Activated CD4-positive, alpha-beta memory T cell treated with anti-CD3 and anti-CD28 coated beads, Interleukin-2, amount 10 ng/mL, durations not matched to agents 7 days and 5 days (primary cell): ENCODE results near the gene CHST7. TPM values are rescaled to one million over a fixed set of nuclear protein-coding genes. Genes with fewer than 3 reads are reported as not detected.

ENCODE experiments used
- CTCF ChIA-PET: fragments of 350-600 bp; sonication (Branson Sonifier 250); formaldehyde crosslinking; loops from one replicate; lab custom pipeline; 2021; ENCODE audit warnings: antibody characterized with exemption, inconsistent platforms; lab: Charles Lee
- POLR2A ChIA-PET: fragments of 350-600 bp; sonication (Branson Sonifier 250); formaldehyde crosslinking; loops from one replicate; lab custom pipeline; 2021; ENCODE audit warnings: antibody characterized with exemption; lab: Charles Lee
- DNase-seq: peaks from one replicate; pipeline ENCODE4 v3.0.0-alpha.2; 2020
- H3K27ac Mint-ChIP-seq: one replicate; pipeline ENCODE4 v1.8.0; 2021; ENCODE audit warnings: mild to moderate bottlenecking, mixed read lengths
- H3K27me3 Mint-ChIP-seq: one replicate; pipeline ENCODE4 v1.8.0; 2021; ENCODE audit warnings: mixed read lengths
- H3K36me3 Mint-ChIP-seq: one replicate; pipeline ENCODE4 v1.8.0; 2021; ENCODE audit warnings: low read depth, mixed read lengths
- H3K4me1 Mint-ChIP-seq: one replicate; pipeline ENCODE4 v1.8.0; 2021; ENCODE audit warnings: mixed read lengths
- H3K4me3 Mint-ChIP-seq: one replicate; pipeline ENCODE4 v1.8.0; 2021; ENCODE audit warnings: mild to moderate bottlenecking, mixed read lengths
- H3K9me3 Mint-ChIP-seq: one replicate; pipeline ENCODE4 v1.8.0; 2021; ENCODE audit warnings: mixed read lengths
- total RNA-seq, 2 experiments: library from RNA; stranded (reverse); gene quantifications; one replicate each; pipeline ENCODE4 v1.2.3, GENCODE V29; 2021

CHST7 gene
- total RNA-seq, 2 experiments from 2014 or later = 11.5 to 11.8 TPM

DNA sequence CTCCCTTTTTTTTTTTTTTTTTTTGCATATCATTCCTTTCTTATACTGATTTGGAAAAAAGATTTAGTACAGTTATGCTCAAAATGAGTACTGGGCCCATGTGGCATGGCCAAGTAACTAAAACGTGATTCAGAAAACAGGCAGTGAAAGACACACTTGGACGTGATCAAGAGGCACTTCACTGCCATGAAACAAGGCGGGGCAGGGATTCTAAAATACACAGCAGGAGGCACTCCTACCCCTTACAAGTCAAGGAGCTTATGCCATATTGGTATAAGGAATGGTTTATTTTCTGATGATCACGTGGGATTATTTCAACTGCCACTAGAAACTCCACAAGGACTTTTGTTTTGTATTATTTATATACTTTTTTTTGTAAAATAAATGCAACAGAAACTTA, 72.0 kb downstream of the CHST7 start:
- ChIA-PET CTCF (interaction anchor here (0.7 to 1.1 kb wide), 2 partner anchors 33 to 151 kb away, joined by 3 to 4 read pairs; no protein-coding TSS in a partner anchor), POLR2A (no interaction called here)
- H3K9me3 Mint-ChIP-seq = no peaks in the 10 kb centered on the region
- peaks cover 17% of the 10 kb centered on the region for H3K36me3 Mint-ChIP-seq
- peaks cover 17% of the 10 kb centered on the region for H3K4me1 Mint-ChIP-seq
- no peak overlapping the region for H3K27ac Mint-ChIP-seq
- H3K27me3 Mint-ChIP-seq = no peaks in the 10 kb centered on the region
- no peak for DNase-seq
- no peak overlapping the region for H3K4me3 Mint-ChIP-seq

DNA sequence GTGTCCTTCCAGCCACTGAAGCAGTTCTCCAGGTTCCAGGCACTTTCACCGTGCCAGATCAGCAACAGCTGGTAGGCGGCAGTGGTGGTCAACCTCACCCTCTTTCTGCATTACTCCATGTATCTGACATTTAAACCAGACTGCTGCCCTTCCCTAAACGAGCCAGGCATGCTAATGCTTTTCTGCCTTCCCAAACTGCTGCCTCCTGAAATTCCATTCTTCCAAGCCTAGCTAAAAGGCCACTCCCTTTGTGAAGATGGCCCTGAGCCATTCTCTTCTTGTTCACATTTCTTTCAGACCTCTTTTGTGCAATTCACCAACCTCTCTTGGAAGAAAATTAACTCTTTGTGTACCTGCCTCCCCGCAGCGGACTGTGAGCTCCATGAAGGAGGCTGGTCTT, 73.7 kb downstream of the CHST7 start:
- H3K27me3 Mint-ChIP-seq = no peaks in the 10 kb centered on the region
- H3K27ac Mint-ChIP-seq = no peak overlapping the region
- DNase-seq = no peak
- H3K9me3 Mint-ChIP-seq = no peaks in the 10 kb centered on the region
- POLR2A ChIA-PET = no interaction called here
- peaks cover 9% of the 10 kb centered on the region for H3K4me1 Mint-ChIP-seq
- peaks cover 12% of the 10 kb centered on the region for H3K36me3 Mint-ChIP-seq
- CTCF ChIA-PET = no interaction called here
- no peak overlapping the region for H3K4me3 Mint-ChIP-seq

Other genes starting within 250 kb of the CHST7 start
- 1 to 10 TPM; 5.7 to 7.4 TPM for gene ZNF674, start 28.3 kb upstream of the CHST7 start, total RNA-seq
- gene SLC9A7, start 185.4 kb downstream of the CHST7 start, total RNA-seq = 10 to 100 TPM; 10.8 to 12.0 TPM